SU-DHL-6 (cell line): ENCODE data around the gene CAPN9.

Source experiments
- CTCF ChIP-seq: fragments of 200-600 bp; sonication (generic); IDR thresholded peaks from one replicate; pipeline ENCODE4 v1.5.1; 2017; ENCODE audit warnings: antibody characterized with exemption, mild to moderate bottlenecking, low read length, moderate library complexity; ENCODE audit not compliant: insufficient read depth, poor library complexity, severe bottlenecking
- EZH2phosphoT487 ChIP-seq: fragments of 200-600 bp; sonication (generic), shearing (Covaris generic); conservative IDR thresholded peaks from 2 replicates; pipeline ENCODE4 v1.6.1; 2018; ENCODE audit warnings: mild to moderate bottlenecking, antibody characterized with exemption, low read length, moderate library complexity, mixed read lengths

- TF ChIP-seq CTCF (no peak), EZH2phosphoT487 (no peak)
These were observed 59.4 kb downstream of the CAPN9 start for GRCh38 chr1:230806552-230806951.
